Esophagus squamous epithelium (tissue), 4 donors: Measurements from ENCODE around the gene PTH2.

Experiments used
- POLR2A ChIP-seq, 4 donors: fragments of 450-650 bp; IDR thresholded peaks; one replicate each; pipeline ENCODE4 v1.6.1; 2017; ENCODE audit warnings: antibody characterized with exemption in 4 of 4, mild to moderate bottlenecking in 4 of 4, moderate library complexity in 3 of 4
- TF ChIP-seq, protein P1 (sequence below), 6 experiments: fragments of 450-650 bp in 4 of 6; fragments of 200-600 bp in 2 of 6; sonication (generic) in 2 of 6; IDR thresholded peaks; one replicate each; pipeline ENCODE4 v1.5.1; 2016 to 2019; ENCODE audit warnings: antibody characterized with exemption in 6 of 6, mild to moderate bottlenecking in 4 of 6, moderate library complexity in 4 of 6

DNA sequence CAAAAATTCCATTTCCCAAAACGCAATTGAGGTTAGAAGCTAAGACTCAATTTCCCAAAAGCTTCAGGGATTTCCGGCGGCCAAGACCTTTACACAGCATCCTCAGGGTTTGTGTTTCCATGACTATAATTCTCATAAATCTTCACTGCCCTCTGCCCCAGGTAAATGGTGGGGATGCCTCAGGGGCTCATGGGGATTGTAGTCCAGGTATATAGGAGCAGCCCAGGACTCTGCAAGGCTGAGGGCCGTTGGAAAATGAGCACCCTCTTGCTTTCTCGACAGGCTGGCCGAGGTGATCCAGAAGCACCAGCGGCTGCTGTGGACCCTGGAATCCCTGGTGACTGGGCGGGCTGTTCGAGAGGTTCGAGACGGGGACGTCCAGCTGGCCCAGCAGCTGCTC, 36.1 kb upstream of the PTH2 start:
- TF ChIP-seq, protein P1, sequence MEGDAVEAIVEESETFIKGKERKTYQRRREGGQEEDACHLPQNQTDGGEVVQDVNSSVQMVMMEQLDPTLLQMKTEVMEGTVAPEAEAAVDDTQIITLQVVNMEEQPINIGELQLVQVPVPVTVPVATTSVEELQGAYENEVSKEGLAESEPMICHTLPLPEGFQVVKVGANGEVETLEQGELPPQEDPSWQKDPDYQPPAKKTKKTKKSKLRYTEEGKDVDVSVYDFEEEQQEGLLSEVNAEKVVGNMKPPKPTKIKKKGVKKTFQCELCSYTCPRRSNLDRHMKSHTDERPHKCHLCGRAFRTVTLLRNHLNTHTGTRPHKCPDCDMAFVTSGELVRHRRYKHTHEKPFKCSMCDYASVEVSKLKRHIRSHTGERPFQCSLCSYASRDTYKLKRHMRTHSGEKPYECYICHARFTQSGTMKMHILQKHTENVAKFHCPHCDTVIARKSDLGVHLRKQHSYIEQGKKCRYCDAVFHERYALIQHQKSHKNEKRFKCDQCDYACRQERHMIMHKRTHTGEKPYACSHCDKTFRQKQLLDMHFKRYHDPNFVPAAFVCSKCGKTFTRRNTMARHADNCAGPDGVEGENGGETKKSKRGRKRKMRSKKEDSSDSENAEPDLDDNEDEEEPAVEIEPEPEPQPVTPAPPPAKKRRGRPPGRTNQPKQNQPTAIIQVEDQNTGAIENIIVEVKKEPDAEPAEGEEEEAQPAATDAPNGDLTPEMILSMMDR (IDR thresholded peaks at IDR 0.05) = no peak
- TF ChIP-seq POLR2A (IDR thresholded peaks at IDR 0.05) = no peak
